GM13977 (cell line): ENCODE data around the gene MAGEB17.

Experiments
- DNase-seq: peaks from one replicate; pipeline ENCODE4 v3.0.0; 2012; ENCODE audit warnings: low spot score
- in situ Hi-C: fragments of 300-500 bp; cut with MboI; formaldehyde crosslinking; loops from one replicate; pipeline ENCODE4 v1.12.0; 2022; ENCODE audit warnings: low sequenced_read_pairs, low pct_unique_long_range_greater_than_20kb, mixed read lengths, inconsistent platforms; ENCODE audit not compliant: unreplicated experiment
- TF ChIP-seq, protein P1 (sequence below): IDR thresholded peaks from 2 replicates; pipeline ENCODE4 v1.5.1; 2012; ENCODE audit warnings: mild to moderate bottlenecking, control low read depth; ENCODE audit not compliant: insufficient read depth; ENCODE audit errors: extremely low read depth, missing control alignments

Gene MAGEB17

DNA sequence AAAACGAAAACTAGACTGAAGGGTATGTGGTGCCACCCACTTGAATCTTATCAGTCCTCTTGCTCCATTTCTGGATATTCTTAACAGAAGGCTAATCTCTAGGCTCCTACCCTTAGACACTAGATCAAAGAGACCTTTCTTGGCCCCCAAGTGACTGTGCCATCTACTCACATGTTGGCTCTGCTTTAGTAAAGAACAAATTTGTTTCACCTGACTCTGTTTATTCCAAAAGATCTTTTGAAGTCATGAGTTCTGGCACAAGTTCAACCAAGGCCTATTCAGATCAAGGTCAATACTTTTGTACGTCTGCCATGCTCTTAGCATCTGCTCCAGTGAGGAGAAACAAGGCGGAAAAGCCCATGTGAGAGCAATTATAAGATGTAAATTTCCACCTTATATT is 37.3 kb downstream of the MAGEB17 start:
- in situ Hi-C loops, result no loop called here
- TF ChIP-seq, protein P1, sequence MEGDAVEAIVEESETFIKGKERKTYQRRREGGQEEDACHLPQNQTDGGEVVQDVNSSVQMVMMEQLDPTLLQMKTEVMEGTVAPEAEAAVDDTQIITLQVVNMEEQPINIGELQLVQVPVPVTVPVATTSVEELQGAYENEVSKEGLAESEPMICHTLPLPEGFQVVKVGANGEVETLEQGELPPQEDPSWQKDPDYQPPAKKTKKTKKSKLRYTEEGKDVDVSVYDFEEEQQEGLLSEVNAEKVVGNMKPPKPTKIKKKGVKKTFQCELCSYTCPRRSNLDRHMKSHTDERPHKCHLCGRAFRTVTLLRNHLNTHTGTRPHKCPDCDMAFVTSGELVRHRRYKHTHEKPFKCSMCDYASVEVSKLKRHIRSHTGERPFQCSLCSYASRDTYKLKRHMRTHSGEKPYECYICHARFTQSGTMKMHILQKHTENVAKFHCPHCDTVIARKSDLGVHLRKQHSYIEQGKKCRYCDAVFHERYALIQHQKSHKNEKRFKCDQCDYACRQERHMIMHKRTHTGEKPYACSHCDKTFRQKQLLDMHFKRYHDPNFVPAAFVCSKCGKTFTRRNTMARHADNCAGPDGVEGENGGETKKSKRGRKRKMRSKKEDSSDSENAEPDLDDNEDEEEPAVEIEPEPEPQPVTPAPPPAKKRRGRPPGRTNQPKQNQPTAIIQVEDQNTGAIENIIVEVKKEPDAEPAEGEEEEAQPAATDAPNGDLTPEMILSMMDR, result no peak
- DNase-seq, result no peak

DNA sequence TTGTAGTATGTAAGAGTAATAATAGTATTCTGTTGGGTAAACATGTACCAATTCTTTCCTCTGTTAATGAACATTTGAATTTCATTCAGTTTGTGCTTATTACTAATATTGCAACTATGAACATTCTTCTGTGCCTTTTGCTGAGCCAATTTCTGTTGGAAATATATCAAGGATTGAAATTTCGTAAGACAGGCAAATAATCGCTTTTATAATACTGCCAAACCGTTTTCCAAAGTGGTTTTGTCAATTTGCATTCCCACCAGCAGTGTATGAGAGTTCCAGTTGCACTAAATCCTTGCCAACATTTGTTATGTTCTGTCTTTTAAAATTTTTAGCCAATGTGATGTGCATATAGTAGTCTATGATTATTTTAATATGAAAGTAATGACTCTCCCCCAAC is 38.6 kb downstream of the MAGEB17 start:
- in situ Hi-C loops, result no loop called here
- DNase-seq, result no peak
- TF ChIP-seq, protein P1, result no peak

DNA sequence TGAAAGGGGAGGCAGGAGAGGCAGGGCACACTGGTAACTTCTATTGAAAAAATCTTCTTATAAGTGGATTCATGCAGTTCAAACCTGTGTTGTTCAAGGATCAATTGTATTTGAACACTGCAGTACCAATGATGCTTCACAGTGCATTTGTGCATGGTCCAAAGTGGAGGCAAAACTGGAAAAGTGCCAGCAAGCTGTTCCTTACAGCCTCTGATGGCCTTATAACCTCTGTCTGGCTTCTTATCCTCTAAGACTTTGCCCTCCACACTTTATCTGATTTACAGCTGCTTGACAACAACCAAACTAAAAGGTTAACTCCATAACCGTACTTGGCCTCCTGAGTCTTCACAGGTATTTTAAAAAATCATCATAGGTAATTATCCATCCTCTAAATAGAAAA is 40.4 kb downstream of the MAGEB17 start:
- TF ChIP-seq, protein P1, result no peak
- in situ Hi-C loops, result no loop called here
- no peak for DNase-seq

DNA sequence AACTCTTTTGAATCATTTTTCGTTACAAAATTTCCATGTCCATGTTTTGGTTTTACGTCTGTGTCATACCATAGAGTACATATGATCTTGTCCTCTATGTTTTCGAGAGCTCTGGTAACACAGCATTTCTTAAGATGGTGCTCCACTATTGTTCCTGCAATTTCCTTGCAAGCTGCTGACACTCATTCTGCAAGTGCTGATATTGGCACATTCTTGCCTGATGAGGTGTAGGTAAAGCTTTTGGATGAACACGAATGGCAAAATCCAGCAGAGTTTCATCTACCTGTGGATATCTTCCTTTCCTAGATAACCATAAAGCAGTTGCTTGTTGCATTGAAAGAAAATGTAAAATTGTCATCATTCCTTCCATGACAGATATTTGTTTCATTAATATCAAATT is 41.3 kb downstream of the MAGEB17 start:
- in situ Hi-C loops, result no loop called here
- TF ChIP-seq, protein P1, result no peak
- DNase-seq, result no peak

DNA sequence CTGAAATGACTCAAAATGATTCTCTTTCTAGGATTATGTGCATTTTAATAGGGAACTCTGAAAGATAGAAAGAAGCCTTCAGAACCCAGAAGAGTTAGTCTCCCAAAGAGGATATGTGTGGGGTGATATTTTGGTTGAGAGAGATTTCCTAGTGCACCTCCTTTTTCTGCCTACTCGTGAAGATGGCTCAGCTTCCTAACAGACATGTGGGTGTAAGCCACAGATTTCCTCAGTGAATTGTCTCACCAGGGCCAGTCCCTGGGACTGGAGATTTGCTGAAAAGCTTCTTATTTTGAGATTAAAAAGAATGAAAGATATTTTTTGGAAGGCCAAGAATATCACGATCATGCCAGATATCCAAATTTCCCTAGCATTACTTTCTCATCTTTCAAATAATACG is 42.8 kb downstream of the MAGEB17 start:
- in situ Hi-C loops, result no loop called here
- TF ChIP-seq, protein P1, result no peak
- DNase-seq, result no peak

DNA sequence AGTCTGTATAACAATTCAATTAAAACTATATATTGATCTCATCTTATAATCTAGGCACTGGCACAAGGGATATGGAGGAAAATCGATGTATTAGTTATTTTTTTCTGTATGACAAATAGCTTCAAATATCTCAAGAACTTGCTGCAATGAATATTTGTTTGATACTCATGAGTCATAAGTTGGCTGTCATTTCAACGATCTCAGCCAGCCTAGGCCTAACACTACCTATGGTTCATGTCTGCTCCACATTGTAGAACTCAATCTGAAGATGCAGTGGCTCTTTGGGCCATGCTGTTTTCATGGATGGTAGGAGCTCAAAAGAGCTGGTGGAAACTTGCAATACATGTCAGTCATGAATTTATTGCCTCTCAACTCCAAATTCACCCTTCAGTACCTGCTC is 44.7 kb downstream of the MAGEB17 start:
- TF ChIP-seq, protein P1, result no peak
- no peak for DNase-seq
- in situ Hi-C loops, result no loop called here

DNA sequence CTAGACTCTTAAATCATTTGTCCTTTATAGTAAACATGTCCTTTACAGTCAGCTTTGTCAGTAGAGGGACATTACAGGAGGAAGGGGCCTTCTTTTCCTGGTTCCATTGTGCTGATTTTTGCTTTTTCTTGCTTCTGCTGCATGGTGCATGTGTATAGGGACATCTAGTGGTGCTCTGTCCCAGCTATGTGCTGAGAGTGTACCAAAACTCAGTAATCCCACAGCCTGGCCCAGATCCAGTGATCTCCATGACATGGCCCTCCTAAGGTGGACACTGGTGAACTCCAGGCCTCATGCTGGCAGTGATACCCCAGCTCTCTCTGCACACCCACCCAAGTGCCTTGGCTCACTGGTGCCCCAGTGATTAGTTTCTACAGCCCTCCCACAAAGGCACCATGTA is 45.2 kb downstream of the MAGEB17 start:
- peak; percentile 13 for DNase-seq
- in situ Hi-C loops, result no loop called here
- TF ChIP-seq, protein P1, result peak; percentile 57
